Fibroblast of pulmonary artery (primary cell): Measurements from ENCODE around the gene PPDPF.

Source experiments
- DNase-seq: peaks from one replicate; pipeline ENCODE4 v3.0.0-alpha.2; 2010; ENCODE audit warnings: low read depth
- H3K4me3 ChIP-seq: replicated peaks from 2 replicates; pipeline ENCODE4 v1.5.1; 2011; ENCODE audit warnings: low read depth, mild to moderate bottlenecking, control low read depth, low read length, moderate library complexity
- CTCF ChIP-seq: IDR thresholded peaks from 2 replicates; pipeline ENCODE4 v1.5.1; 2011; ENCODE audit warnings: mild to moderate bottlenecking, control low read depth, low read length, inconsistent platforms; ENCODE audit errors: missing control alignments

PPDPF gene

DNA sequence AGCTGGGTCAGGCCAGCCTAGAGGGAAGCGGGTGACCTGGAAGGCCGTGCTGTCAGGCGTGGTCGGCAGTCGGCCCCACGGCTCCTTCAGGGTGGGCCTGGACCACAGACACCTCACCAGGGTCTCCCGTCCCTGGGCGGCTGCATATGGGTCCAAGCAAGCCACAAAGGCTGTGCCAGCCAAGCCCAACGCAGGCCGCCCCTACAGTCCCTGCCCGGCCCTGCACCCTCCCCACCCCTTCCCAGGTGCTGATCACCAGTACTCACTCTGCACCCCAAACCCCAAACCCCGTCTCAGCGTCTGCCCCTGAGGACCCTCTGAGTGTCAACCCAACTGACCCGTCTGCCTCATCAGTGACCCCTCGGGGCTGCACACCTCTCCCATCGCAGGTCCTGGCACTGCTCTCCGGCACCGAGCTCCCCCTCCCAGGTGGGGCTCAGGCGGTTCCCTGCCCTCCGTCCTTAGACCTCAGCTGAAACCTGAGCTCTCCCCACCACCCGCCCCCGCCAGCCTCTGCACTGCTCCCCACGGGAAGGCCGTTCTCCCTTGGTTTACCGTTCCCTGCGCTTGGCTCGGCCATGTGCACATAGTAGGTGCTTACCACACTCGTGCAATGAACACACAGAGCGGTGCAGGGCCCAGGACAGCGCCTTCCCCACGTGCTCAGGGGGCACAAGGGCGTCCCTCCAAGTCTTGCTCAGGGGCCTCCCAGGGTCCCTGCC is 1.5 kb upstream of the PPDPF start:
- peak overlapping the region; percentile 81 for H3K4me3 ChIP-seq
- DNase-seq, result no peak
- no peak for TF ChIP-seq CTCF

DNA sequence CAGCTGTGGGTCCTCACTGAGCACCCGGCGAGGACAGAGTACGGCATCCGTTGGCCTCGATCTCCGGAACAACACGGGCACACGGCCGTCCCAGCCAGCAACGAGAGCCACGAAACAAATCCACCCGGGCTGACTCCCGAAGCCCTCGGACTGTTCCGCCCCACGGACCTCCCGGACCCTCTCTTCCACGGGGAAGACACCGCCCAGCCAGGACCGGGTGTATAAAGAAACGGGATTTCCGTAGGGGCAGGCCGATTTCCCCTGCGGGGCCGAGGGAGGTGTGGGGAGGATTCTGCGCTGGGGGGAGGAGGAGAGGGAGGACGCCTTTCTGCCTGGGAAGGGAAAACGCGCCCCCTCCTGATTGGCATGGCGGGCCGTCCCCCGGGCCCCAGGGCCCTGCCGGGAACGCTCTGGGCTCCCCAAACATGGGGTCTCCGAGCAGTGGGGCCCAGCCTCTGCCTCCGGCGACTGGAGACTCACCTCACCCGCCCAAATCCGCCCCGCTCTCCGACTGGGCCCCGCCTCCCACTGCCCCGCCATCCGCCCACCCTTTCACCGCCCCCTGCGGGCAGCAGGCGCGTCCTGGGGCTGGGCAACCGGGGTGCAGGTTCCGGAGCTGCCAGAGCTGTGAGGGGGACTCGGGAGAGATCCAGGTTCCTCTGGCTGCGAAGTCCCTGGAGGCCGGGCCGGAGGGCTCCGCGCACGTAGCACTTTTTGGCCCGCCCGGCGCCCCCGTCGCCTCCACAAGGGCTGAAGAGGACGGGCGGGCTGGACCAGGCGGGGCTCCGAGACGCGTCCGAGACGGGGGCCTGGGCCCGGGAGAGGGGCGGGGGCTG is 679 bp upstream of the PPDPF start:
- no peak for TF ChIP-seq CTCF
- DNase-seq, result peak; percentile 42
- H3K4me3 ChIP-seq, result peak overlapping the region; percentile 81

- peak; percentile 73 for DNase-seq
- H3K4me3 ChIP-seq, result peak overlapping the region; percentile 81
- no peak for TF ChIP-seq CTCF
Measured at GRCh38 chr20:63520934-63521601, 503 bp downstream of the PPDPF start.

GRCh38 chr20:63521602-63522001 is 1.0 kb downstream of the PPDPF start:
- DNase-seq, result no peak
- no peak for TF ChIP-seq CTCF
- H3K4me3 ChIP-seq, result peak overlapping the region; percentile 81

DNA sequence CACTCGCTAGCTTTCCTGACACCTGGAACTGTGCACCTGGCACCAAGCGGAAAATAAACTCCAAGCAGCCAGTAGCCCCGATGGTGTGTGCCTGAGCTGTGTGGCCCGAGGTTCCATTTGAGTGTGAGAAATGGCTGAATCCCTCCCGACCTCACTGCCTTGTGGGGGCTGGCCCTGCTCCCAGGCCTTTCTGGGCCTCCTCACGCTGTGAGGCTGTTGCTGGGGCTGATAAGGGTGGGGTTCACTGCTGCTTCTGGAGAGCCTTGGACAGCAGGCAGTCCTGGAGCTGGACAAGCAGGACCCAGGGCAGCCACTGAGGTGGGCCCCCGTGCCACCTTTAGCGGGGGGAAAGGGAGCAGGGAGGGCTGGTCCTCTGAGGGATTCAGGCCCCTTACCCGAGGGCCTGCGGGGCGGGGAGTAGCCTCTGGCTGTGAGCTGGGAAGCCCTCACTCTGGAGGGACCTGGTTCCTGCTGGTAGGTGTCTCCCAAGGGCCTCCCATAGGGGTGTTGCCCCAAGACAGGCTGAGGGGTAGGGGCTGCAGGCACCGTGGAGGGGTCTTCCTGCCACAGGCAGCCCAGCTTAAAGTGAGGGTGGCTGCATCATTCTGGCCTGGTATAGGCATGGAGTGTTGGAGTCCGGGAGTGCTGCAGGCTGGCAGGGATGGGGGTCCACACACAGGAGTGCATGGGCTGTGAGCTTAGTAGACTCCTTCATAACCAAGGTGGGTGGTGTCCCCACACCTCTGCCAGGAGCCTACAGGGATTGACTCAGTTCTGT is 1.7 kb downstream of the PPDPF start:
- DNase-seq, result no peak
- no peak for TF ChIP-seq CTCF
- peak overlapping the region; percentile 81 for H3K4me3 ChIP-seq

DNA sequence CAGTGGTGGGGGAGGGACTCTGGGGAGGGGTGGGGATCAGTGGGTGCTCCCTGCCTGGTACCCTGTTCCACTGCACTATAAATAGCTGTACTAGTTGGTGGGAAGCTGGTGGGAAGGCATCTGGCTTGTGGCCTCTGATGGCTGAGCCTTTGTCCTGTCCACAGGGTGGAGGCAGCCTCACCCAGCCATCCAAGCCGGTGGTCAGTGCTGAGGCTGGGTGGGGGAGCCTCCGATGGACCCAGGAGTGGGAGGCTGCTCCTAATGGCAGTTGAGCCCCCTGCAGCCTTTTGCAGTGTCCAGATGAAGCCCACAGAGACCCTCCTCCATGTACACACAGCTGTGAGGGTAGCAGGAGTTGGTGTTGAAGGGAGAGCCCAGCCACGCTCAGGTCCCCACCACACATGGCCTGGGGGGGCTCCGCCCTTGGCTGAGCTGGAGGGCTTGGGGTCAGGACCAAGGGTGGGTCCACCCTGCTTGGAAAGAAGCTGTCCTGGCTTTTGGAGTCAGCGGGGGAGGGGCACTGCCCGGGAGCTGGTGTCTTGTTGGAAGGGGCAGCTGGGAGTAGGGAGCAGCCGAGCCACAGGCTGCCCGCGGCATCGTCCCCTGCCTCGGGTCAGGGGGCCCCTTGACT is 2.5 kb downstream of the PPDPF start:
- H3K4me3 ChIP-seq, result no peak overlapping the region
- TF ChIP-seq CTCF, result no peak
- DNase-seq, result no peak
